ENCODE measurements around the gene MT1HL1. TPM values are rescaled to one million over a fixed set of nuclear protein-coding genes. Genes with fewer than 3 reads are reported as not detected.

Gene MT1HL1
- polyA plus RNA-seq, 3 donors: not detected

DNA sequence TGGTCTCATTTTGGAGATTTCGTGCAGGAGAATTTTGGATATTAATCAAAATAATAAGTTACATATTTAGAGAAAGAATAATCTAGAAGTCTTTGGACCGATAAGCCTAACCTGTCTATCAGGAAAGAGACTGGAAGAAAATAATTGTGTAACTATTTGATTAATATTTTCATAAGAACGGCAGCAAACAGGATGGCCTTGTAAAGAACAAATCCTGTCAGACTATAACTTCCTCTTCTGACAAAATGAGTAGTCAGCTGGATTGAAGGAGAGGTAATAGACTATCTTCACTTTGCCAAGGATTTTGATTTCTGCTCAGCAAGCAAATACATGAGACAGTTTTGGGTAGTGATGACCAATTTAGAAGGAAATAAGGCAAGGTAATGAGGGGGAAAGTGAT, 25.0 kb upstream of the MT1HL1 start:
- WGBS, 3 donors: 27 to 70% (median 70%) methylated on average over 3 of the region's 3 CpGs

DNA sequence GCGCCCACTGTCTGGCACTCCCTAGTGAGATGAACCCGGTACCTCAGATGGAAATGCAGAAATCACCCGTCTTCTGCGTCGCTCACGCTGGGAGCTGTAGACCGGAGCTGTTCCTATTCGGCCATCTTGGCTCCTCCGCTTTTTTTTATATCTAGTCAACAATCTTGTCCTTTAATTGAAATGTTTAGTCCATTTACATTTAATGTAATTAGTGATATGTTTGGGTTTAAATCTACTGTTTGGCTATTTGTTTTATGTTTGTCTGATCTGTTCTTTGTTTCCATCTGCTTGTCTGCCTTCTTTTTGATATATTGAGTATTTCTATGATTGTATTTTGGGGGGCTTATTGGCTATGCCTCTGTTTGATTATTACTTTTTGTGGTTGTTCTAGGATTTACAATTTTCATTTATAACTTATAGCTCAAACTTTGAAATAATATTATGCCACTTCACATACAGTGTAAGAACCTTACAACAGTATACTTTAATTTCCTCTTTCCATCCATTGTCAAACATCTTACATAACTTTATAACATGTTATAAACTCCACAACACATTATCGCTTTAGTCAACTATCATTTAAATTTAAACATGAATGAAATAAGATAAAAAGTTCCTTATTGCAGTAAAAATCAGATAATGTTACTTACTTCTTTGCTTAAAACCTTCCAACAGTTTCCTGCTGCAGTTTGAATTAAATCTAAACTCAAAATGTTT, 21.3 kb upstream of the MT1HL1 start:
- H3K27ac ChIP-seq (ENCODE audit: low read depth, low read length): no peak overlapping the region
- 92 to 98% (median 97%) methylated on average over 5 to 8 of the region's 10 CpGs for WGBS, 3 donors

More for the DNA sequence above, 25.0 kb upstream of the MT1HL1 start:
- no peak overlapping the region for H3K27ac ChIP-seq (ENCODE audit: low read depth, low read length)

DNA sequence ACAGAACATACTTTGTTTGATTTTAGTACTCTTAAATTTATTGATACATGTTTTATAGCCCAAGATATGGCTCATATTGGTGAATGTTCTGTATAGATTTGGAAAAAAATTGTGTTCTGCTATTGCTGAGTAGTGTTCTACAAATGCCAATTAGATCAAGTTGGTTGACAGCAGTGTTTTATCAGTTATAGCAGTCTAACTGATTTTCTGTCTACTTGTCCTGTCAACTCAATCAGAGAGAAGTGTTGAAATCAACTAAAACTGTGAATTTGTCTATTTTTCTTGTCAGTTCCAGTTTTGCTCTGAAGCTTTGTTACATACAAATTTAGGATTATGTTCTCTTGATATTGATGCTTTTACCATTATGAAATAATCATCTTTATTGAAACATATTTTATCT, 14.7 kb upstream of the MT1HL1 start:
- H3K27ac ChIP-seq (ENCODE audit: low read depth, low read length): no peak overlapping the region

DNA sequence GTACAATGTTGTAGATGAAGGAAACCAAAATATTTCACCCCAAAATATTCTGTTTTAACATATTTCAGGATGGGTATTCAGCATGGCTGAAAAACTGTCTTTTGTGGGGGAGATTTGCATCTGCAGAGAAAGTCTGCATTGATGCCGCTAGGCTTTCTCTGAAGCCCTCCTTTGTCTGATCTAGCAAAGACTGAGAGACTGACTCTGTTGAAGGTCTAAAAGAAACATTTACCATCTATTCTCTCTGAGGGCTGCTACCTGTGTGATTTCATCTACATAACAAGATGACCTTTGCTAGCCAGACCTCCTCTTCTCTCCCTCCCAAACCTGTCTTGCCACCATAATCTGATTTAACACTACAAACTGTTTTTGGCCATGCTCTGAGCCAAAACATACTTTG, 12.4 kb upstream of the MT1HL1 start:
- H3K27ac ChIP-seq (ENCODE audit: low read depth, low read length): no peak overlapping the region

DNA sequence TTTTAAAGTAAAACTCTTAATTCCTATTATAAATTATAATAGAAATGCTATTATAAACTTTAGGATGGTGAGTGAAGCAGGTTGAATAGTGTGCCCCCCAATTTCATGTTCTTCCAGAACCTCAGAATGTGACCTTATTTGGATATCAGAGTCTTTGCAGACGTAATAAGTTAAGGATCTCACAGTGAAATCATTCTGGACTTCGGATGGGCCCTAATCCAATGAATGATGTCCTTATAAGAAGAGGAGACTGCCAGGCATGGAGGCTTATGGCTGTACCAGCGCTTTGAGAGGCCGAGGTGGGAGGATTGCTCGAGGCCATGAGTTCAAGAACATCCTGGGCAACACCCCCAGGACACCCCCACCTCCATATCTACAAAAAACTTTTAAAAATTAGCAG, 9.4 kb upstream of the MT1HL1 start:
- 70 to 88% (median 85%) methylated on average over 5 of the region's 5 CpGs for WGBS, 3 donors
- H3K27ac ChIP-seq (ENCODE audit: low read depth, low read length): no peak overlapping the region

More for the DNA sequence above, 12.4 kb upstream of the MT1HL1 start:
- WGBS, 3 donors: 54 to 90% (median 58%) methylated on average over 1 of the region's 1 CpG

- no peak overlapping the region for H3K27ac ChIP-seq (ENCODE audit: low read depth, low read length)
- WGBS, 3 donors: 30 to 56% (median 46%) methylated on average over 15 of the region's 15 CpGs
Measured at GRCh38 chr1:237012788-237013383, 8.6 kb upstream of the MT1HL1 start.

- H3K27ac ChIP-seq (ENCODE audit: low read depth, low read length): no peak overlapping the region
- WGBS, 3 donors: 81 to 87% (median 87%) methylated on average over 5 of the region's 5 CpGs
Measured at GRCh38 chr1:237012361-237012760, 8.1 kb upstream of the MT1HL1 start.

GRCh38 chr1:237011432-237011831, 7.2 kb upstream of the MT1HL1 start:
- 78 to 86% (median 81%) methylated on average over 3 of the region's 3 CpGs for WGBS, 3 donors
- no peak overlapping the region for H3K27ac ChIP-seq (ENCODE audit: low read depth, low read length)

DNA sequence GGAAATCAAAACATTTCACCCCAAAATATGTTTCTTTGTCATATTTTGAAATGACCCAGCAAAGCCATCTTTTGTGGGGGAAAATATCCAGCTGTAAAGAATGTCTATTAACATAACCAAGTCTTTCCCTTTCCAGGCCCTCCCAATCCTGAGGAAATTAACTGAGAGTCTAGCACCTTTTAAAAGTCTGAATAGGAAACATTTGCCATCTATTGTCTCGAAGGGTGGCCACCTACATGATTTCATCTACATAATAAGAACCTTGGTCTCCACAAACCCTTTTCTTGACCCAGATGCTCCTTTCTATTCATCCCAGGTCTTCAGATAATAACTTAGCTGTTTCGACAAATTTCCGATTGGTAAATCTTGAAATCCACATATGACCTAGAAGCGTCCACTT, 5.4 kb upstream of the MT1HL1 start:
- H3K27ac ChIP-seq (ENCODE audit: low read depth, low read length): no peak overlapping the region
- whole genome bisulfite sequencing, 3 donors: 89 to 92% (median 90%) methylated on average over 4 of the region's 4 CpGs

DNA sequence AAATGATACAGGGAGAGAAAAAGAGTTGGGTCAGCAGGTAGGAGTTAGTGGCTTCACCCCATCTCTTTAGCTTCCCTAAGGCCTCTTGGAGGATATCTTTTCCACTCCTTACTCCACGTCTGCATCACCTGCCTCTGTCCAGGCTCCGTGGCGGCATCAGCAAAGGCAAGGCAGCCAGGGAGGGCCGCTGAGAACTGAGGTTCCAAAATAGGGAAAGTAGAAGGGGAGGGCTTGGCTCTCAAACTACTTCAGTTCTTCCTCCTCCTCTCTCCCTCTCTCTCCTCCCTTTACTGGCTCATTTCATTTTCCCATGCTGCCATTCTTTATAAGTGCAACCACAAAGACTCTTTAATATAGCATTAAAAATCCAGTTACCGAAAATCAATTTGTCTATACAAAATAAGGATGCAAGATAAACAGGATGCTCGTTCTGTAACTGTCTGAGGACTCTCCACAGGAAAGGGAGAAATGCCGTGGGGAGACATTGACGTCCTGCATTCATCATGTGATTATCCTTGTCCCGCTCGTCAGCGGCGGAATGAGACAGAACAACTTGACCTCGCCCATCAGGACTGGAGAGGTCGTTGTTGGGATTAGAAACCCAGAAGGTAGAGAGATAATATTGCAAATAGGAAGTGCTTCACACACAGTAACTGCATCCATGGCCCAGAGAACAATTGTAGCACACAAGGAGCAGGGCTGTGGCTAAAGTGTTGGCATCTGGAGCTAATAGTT, 3.1 kb upstream of the MT1HL1 start:
- H3K27ac ChIP-seq (ENCODE audit: low read depth, low read length): no peak overlapping the region
- 74 to 76% (median 75%) methylated on average over 14 of the region's 14 CpGs for WGBS, 3 donors

DNA sequence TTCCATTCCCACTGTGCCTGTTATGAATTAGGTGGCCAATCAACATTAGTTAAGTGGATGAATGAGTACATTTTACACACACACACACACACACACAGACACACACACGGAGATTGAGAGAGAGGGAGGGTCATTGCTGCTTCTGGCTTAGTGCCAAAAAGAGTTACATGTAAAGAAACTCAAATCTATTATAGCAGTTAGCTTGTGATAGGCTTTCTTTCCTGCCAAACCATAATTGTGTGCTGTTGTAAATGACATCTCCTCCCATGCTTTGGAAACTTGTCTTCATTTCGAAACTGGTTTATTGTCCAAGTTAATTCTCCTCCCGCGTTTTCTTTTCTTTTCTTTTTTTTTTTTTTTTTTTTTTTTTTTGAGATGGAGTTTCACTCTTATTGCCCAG, 1.4 kb upstream of the MT1HL1 start:
- no peak overlapping the region for H3K27ac ChIP-seq (ENCODE audit: low read depth, low read length)
- 51 to 59% (median 53%) methylated on average over 4 of the region's 4 CpGs for WGBS, 3 donors

- 64 to 73% (median 69%) methylated on average over 8 of the region's 8 CpGs for WGBS, 3 donors
- no peak overlapping the region for H3K27ac ChIP-seq (ENCODE audit: low read depth, low read length)
Measured at GRCh38 chr1:237003516-237003915, 725 bp downstream of the MT1HL1 start.

DNA sequence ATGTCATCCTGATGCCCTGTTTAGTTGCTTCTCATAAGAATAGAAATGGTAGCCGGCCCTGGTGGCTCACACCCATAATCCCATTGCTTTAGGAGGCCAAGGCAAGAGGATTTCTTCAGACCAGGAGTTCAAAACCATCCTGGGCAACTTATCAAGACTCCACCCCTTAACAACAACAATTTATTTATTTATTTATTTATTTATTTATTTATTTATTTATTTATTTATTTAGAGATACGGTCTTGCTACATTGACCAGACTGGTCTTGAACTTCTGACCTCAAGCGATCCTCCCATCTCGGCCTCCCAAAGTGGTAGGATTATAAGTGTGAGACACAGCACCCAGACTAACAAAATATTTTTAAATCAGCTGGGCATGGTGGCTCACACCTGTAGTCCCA, 4.0 kb downstream of the MT1HL1 start:
- H3K27ac ChIP-seq (ENCODE audit: low read depth, low read length): no peak overlapping the region
- 90 to 94% (median 94%) methylated on average over 4 of the region's 4 CpGs for WGBS, 3 donors

DNA sequence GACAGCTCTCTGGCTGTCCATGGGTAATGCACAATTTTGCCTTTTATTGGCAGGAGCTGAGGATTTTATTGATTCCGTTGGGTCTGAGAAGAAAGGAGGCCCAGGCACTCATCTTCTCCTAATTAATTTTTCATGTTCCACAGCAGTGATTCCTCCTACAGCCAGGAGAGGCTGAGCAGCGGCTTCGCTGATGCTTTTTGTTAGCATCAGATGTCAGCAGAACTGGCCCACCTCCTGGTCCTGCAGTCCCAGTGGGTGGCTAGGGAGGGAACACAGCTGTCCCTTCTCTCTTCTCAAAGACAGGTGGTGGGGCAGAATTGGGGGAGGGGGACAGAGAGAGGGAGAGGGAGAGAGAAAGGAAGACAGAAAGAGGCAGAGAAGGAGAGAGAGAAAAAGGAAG, 5.7 kb downstream of the MT1HL1 start:
- WGBS, 3 donors: 67 to 78% (median 67%) methylated on average over 3 of the region's 3 CpGs
- H3K27ac ChIP-seq (ENCODE audit: low read depth, low read length): no peak overlapping the region

GRCh38 chr1:236997882-236998281, 6.4 kb downstream of the MT1HL1 start:
- WGBS, 3 donors: 55 to 67% (median 61%) methylated on average over 12 of the region's 12 CpGs
- H3K27ac ChIP-seq (ENCODE audit: low read depth, low read length): no peak overlapping the region

- H3K27ac ChIP-seq (ENCODE audit: low read depth, low read length): no peak overlapping the region
- 82 to 87% (median 84%) methylated on average over 11 of the region's 11 CpGs for WGBS, 3 donors
Measured at GRCh38 chr1:236997361-236997760, 6.9 kb downstream of the MT1HL1 start.

DNA sequence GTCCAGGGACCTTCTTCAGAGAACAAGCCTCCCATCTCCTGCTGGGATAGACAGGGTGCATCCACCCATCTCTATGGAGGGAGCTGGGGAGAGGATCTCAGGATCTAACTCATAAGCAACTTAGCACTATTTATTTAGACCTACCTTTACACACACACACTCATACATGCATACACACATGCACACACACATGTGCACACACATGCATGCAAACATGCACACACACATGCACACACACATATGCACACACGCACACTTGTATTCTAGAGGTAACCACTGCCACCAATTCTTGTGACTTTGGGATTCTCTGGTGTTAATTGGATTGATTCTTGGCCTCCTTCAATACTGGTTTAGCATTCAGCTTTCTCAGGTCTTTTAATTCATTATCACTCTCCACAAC, 9.8 kb downstream of the MT1HL1 start:
- 91 to 94% (median 92%) methylated on average over 1 of the region's 1 CpG for WGBS, 3 donors
- no peak overlapping the region for H3K27ac ChIP-seq (ENCODE audit: low read depth, low read length)

DNA sequence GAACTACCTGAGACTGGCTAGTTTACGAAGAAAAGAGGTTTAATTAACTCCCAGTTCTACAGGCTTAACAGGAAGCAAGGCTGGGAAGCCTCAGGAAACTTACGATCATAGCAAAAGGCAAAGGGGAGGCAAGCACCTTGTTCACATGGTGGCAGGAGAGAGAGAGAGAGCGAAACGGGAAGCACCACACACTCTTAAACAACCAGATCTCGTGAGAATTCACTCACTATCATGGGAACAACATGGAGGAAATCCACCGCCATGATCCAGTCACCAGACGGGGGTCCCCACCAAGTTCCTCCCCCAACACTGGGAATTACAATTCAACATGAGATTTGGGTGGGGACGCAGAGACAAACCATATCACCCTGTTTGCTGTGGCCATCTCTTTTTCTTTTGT, 11.8 kb downstream of the MT1HL1 start:
- 76 to 88% (median 83%) methylated on average over 8 of the region's 8 CpGs for WGBS, 3 donors
- H3K27ac ChIP-seq (ENCODE audit: low read depth, low read length): no peak overlapping the region

DNA sequence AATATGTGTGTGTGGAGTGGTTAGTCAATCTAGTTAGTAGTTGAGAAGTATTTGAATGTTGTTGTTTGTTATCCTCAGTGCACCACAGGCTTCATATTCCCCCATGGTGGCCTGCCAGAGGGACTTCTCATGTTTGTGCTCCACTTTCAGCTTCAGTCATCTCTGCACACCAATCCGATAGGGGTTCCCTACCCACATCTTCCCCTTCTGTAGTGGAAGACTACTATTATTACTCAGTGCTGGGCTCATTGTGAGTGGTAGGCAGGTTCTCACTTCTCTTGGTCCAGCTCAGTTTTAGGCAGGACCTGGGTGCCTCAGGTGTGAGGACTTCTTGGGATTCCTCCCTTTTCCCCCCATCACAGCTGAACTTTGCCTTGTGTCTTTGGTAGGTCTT, 14.2 kb downstream of the MT1HL1 start:
- no peak overlapping the region for H3K27ac ChIP-seq (ENCODE audit: low read depth, low read length)
- WGBS, 3 donors: 0 to 95% (median 36%) methylated on average over 1 of the region's 1 CpG
